Activated naive CD8-positive, alpha-beta T cell (primary cell): ENCODE data around the gene PAEP.
"Not testable (repeated sequence)": the region's sequence is repeated elsewhere in the genome, so short reads cannot be mapped to it uniquely, and the experiment has no call there.

ENCODE experiments used
- H3K27ac Mint-ChIP-seq: one replicate; pipeline ENCODE4 v1.8.0; 2021; ENCODE audit warnings: mixed read lengths
- H3K27me3 Mint-ChIP-seq: one replicate; pipeline ENCODE4 v1.8.0; 2021; ENCODE audit warnings: mixed read lengths
- H3K36me3 Mint-ChIP-seq: one replicate; pipeline ENCODE4 v1.8.0; 2021; ENCODE audit warnings: mixed read lengths
- H3K4me1 Mint-ChIP-seq: one replicate; pipeline ENCODE4 v1.8.0; 2021; ENCODE audit warnings: low read depth, mixed read lengths
- H3K4me3 Mint-ChIP-seq: one replicate; pipeline ENCODE4 v1.8.0; 2021; ENCODE audit warnings: mild to moderate bottlenecking, mixed read lengths
- H3K9me3 Mint-ChIP-seq: one replicate; pipeline ENCODE4 v1.8.0; 2021; ENCODE audit warnings: low read depth, mixed read lengths

The PAEP gene

DNA sequence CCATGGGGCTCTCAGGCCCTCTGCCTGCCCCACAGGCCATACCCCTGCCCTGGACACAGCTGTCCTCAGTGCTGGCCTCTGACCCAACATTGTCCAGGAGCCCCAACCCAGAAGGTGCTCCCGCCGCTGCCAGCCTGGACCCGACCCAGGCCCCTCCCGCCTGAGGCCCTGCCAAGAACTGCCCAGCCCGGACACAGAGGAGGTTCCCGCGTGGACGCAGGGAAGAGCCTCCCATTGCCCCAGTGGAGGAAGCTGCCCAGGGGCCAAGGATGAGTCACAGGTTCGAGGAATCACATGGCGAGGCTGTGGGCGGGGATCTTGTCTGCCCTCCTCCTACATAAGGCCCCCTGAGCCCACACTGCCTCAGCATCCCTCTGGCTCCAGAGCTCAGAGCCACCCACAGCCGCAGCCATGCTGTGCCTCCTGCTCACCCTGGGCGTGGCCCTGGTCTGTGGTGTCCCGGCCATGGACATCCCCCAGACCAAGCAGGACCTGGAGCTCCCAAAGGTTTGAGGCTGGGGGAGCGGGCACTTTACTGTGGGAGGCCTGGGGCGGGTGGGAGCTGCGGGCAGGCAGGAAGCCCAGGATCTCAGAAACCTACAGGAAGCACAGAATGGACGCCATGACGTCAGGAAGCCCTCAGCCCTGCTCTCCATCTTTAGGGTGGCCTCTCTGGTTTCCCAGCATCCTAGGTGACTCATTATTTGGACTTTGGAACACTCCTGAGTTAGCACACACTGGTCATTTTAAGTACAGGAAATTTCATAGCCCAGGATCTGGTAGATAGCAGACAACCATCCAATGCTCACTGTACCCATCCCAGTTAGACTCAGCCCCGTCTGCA lies at the start of gene PAEP:
PAEP (plus strand) TSS at position 366 of the 844 bp plus-strand sequence.
- H3K27ac Mint-ChIP-seq: no peak within 1 kb of the TSS
- H3K9me3 Mint-ChIP-seq: no peaks in the 10 kb centered on the region
- peaks cover 12% of the 10 kb centered on the region for H3K27me3 Mint-ChIP-seq
- no peaks in the 10 kb centered on the region for H3K36me3 Mint-ChIP-seq
- H3K4me1 Mint-ChIP-seq: no peaks in the 10 kb centered on the region
- H3K4me3 Mint-ChIP-seq: no peak within 1 kb of the TSS

DNA sequence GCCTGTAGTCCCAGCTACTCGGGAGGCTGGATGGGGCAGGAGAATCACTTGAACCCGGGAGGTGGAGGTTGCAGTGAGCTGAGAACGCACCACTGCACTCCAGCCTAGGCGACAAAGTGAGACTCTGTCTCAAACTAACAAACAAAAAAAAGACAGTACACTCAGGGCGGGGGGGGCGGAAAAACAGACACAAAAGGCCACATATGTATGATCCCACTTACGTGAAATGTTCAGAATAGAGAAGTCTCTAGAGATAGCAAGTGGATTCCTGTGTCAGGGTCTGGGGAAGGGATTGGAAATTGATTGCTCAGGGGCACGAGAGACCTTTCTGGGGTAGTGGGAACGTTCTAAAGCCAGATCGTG lies 49.3 kb upstream of the PAEP start:
- peaks cover 6% of the 10 kb centered on the region for H3K36me3 Mint-ChIP-seq
- peaks cover 10% of the 10 kb centered on the region for H3K9me3 Mint-ChIP-seq
- no peak overlapping the region for H3K4me3 Mint-ChIP-seq
- H3K27ac Mint-ChIP-seq: no peak overlapping the region
- no peaks in the 10 kb centered on the region for H3K4me1 Mint-ChIP-seq
- no peaks in the 10 kb centered on the region for H3K27me3 Mint-ChIP-seq

DNA sequence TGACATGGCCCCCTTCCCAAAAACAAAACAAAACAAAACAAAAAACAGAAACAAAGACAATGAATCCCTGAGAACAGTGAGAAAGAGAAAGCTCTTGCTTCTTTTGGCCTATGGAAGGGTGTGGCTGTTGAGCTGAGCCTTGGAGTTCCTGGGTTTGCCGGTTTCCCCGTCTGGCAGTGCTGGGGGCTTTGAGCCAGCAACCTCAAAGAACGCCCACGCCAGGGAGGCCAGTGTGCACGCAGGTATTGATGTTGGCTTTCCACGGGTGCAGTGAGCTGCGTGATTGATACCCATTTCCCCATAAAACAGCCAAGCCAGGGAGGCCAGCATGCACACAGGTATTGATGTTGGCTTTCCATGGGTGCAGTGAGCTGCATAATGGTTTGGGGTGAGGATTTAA lies 48.7 kb upstream of the PAEP start:
- no peaks in the 10 kb centered on the region for H3K27me3 Mint-ChIP-seq
- H3K36me3 Mint-ChIP-seq: peaks cover 6% of the 10 kb centered on the region
- no peaks in the 10 kb centered on the region for H3K4me1 Mint-ChIP-seq
- peaks cover 10% of the 10 kb centered on the region for H3K9me3 Mint-ChIP-seq
- no peak overlapping the region for H3K4me3 Mint-ChIP-seq
- H3K27ac Mint-ChIP-seq: no peak overlapping the region

DNA sequence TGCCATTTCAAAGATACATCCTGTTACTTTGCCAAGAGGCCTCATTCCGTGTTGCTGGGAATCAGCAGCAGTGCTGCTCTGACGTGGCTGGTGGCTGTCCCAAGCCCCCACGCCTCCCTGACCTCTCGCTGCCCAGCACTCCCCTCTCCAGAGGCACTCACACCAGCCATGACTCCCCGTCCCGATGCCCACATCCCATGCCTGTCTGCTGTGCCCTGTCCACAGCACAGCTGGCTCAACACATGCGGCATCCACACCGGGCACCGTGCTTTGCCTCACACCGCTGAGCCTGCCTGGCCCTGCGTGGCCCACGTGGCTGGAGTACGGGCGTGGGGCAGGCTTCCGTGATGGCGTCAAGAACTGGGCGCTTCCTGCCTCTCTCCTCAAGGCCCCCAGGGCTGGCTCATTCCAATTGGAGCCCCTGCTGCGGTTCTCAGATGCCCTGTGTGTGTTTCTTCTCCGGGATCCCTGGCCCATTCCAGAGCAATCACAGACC lies 48.2 kb upstream of the PAEP start:
- Mint-ChIP-seq H3K27ac (no peak overlapping the region), H3K4me3 (no peak overlapping the region), H3K27me3 (no peaks in the 10 kb centered on the region), H3K36me3 (peaks cover 6% of the 10 kb centered on the region), H3K4me1 (no peaks in the 10 kb centered on the region), H3K9me3 (peaks cover 10% of the 10 kb centered on the region)

DNA sequence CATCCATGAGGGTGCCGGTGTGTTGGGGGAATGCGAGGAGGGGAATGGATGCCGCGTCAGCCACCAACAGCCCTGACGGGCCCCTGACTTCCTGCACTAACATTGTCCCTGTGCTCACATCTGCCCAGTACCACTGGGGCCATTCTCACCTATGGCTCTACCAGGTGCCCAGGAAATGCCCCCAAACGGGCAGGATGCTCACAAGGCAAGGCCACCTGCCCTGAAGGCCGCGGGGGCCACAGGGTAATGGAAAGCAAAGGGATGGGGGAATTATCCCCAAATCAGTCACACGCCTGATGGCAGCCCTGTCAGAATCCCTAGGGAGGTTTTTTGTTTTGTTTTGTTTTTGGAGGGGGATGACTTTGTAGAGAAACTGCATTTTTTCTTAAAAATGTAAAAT lies 47.6 kb upstream of the PAEP start:
- H3K27me3 Mint-ChIP-seq, H3K27ac Mint-ChIP-seq, H3K9me3 Mint-ChIP-seq, H3K4me1 Mint-ChIP-seq, H3K4me3 Mint-ChIP-seq, H3K36me3 Mint-ChIP-seq: not testable (repeated sequence)

DNA sequence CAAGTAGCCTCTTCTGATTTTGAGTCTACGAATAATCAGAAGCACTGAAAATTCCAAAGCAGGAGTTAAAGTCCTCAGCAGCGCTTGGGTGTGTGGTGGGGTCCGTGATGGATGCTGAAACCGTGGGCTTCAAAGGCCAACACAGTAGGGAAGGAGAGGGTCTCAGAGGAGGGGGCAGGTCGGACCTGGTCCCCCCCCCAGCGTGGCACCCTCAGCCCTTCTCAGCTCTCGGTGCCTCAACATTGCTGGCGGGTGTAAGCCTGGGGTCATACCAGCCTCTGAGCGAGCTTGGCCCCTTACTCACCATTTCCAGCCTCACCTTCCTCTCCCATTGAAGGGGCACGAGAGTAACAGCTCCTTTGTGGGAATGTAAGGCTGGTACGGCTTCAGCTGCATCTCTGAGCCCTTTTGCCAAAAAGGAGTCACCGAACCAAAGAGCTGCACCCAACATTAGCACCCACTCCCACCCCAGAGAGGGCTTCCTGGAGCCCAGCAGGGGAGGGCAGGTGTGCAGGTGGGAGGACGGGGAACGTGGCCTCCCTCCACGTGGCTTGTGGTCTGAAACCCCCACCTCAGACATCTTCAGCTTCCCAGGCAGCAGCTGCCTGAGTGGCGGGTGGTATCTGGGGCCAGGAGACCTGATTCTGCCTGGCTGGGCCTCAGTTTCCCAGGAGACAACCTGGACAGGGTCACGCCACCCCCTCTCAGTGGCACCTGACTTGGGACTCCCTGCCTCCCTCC lies 47.0 kb upstream of the PAEP start:
- Mint-ChIP-seq H3K36me3 (peaks cover 1% of the 10 kb centered on the region), H3K4me3 (no peak overlapping the region), H3K27me3 (no peaks in the 10 kb centered on the region), H3K27ac (no peak overlapping the region), H3K4me1 (no peaks in the 10 kb centered on the region), H3K9me3 (peaks cover 1% of the 10 kb centered on the region)

DNA sequence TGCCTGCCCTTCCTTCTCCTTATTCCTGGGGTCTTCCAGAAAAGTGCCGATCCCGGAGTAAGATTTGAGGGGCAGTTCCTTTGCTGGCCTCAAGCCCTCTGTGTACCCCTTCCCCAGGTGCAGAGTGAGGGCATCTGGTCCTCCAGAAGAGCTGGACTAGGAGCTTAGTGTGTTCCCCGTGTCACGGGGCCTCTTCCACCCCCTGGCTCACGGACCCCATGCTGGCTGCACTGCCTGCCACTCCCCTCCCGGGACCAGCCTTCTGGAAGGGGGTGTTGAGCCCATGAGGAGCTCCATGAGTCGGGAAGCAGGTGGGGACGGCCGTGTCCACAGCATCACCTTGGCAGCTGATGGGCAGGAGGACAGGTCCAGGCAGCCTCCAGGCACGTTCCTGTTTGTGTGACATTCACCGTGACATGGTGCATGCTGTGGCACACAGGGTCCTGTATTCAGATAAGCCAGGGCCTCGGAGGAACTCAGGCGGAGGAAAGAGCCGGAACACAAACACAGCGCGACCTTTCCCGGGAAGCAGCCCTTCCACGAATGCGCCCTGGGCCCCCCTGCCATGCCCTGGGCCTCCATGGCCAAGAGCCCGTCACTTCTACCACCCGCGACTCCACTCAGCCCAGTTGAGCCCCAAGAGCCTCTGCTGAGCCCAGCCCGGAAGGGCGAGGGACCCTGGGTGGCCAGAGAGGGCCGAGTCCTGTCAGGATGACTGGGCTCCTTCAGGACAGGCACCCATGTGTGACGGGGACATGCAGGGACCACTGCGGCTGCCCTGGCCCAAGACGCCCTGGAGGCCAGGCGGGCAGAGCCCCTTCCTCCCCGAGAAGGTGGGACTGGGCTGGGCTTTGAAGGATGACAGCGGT lies 46.2 kb upstream of the PAEP start:
- Mint-ChIP-seq H3K4me3 (no peak overlapping the region), H3K36me3 (no peaks in the 10 kb centered on the region), H3K27me3 (no peaks in the 10 kb centered on the region), H3K27ac (no peak overlapping the region), H3K4me1 (no peaks in the 10 kb centered on the region), H3K9me3 (no peaks in the 10 kb centered on the region)

DNA sequence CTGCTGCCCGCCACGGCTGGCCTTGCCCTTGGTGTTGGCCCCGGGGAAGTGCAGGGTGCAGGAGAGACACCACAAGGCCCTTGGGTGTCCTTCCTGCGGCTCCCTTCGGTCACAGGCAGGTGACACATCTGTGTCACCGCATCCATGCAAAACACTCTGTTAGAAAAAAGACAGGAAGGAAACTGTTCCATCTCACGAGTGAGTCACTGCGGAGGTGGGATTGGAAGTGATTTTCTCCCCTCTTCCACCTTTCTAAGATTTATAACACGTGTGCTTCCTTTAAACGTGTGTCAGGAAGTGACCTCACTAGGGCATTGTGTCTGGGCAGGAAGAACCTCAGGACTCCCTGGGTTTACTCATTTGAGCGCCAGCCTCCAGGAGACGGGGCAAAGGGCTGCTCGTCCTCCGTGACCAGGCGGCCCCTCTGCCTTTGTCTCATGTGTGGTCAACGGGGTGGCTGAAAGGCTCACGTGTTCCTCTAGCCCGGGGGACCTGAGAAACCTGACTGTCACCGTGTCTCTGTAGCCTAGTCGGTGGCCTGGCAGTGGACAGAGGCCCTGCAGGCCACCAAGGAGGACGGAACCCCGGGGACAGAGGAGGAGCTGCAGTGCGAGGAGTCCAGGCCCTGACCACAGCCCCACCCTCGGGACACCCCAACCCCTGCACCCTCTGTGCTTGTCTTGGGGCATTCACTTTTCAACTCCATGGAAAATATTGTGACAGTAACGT lies 45.3 kb upstream of the PAEP start:
- Mint-ChIP-seq H3K9me3 (no peaks in the 10 kb centered on the region), H3K4me3 (no peak overlapping the region), H3K36me3 (no peaks in the 10 kb centered on the region), H3K27ac (no peak overlapping the region), H3K27me3 (no peaks in the 10 kb centered on the region), H3K4me1 (no peaks in the 10 kb centered on the region)

DNA sequence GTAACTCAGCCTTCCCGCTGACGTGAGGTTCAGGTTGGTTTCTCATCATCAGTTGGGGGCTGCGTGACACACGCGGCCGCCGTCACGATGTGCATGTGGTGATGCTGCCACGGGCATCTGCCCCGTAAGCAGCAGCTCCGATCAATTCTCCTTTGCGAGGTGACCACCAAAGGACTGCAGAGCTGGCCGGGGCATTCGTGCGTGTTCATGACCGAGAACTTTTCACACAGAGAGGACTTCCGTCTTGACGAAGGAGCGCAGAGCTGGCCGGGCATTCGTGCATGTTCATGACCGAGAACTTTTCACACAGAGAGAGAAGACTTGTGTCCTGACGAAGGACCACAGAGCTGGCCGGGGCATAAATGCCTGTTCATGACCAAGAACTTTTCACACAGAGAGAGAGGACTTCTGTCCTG lies 44.1 kb upstream of the PAEP start:
- no peak overlapping the region for H3K27ac Mint-ChIP-seq
- no peaks in the 10 kb centered on the region for H3K4me1 Mint-ChIP-seq
- no peak overlapping the region for H3K4me3 Mint-ChIP-seq
- H3K36me3 Mint-ChIP-seq: no peaks in the 10 kb centered on the region
- no peaks in the 10 kb centered on the region for H3K27me3 Mint-ChIP-seq
- no peaks in the 10 kb centered on the region for H3K9me3 Mint-ChIP-seq

DNA sequence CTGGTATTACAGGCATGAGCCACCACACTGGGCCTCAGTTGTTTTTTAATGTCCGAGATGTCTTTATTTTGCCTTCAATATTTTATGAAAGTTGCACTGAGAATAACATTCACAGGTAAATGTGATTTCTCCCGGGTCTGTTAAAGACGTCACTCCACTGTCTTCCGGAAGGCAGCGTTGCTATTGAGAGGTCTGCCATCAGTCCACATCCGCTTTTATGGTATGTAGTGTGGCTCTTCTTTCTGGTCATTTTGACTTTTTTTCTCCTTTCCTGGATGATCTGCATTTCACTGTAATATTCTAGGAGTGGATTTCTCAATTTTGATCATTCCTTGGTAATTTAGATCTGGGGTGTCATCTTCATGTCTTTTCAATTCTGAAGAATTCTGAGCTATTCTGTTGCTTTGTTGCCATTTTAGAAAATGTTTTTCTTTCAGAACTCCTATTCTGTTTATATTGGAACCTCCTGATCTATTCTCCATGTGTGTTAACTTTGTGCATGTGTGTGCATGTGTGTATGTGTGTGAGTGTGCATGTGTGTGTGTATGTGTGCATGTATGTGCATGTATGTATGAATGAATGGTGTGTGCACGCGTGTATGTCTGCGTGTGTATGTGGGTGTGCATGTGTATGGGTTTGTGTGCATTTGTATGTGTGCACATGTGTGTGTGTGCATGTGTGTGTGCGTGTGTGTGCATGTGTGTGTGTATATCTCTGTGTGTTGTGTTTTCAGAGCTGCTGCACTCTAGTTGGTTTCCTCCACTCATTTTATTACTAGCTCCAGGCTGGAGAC lies 42.2 kb upstream of the PAEP start:
- H3K4me1 Mint-ChIP-seq: no peaks in the 10 kb centered on the region
- no peak overlapping the region for H3K27ac Mint-ChIP-seq
- no peaks in the 10 kb centered on the region for H3K9me3 Mint-ChIP-seq
- H3K27me3 Mint-ChIP-seq: no peaks in the 10 kb centered on the region
- H3K4me3 Mint-ChIP-seq: no peak overlapping the region
- H3K36me3 Mint-ChIP-seq: no peaks in the 10 kb centered on the region

DNA sequence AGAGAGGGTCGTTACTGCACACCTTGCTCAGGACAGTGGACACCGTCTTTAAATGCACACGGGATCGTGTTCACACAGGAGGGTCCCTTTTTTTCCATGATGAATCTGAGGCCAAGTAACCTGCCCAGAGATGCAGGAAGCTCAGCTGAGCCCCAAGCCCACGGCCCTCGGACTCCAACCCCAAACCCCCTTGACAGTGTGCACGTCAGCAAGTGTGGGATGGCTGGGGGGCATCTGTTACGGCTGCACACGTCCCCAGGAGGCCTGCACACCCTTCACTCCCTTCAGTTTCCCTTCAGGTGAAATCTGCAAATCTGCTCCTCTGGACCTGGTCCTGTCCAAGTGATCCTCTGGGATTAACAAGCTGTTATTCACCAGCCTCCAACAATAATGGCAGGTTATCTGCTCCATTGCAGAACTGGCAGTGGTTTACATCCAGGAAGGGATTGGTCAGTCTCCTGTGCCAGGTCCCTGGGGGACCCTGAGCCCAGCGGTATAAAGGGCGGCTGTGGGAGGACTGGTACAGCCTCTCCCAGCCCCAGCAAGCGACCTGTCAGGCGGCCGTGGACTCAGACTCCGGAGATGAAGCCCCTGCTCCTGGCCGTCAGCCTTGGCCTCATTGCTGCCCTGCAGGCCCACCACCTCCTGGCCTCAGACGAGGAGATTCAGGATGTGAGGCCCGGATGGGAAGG lies 40.5 kb upstream of the PAEP start, which contains the start of gene LCN1:
LCN1 (plus strand) TSS at position 525 of the 692 bp plus-strand sequence; CDS start at position 583, 58 bp downstream.
- Mint-ChIP-seq H3K36me3 (no peaks in the 10 kb centered on the region), H3K4me3 (no peak within 1 kb of the TSS), H3K27me3 (no peaks in the 10 kb centered on the region), H3K9me3 (no peaks in the 10 kb centered on the region), H3K4me1 (no peaks in the 10 kb centered on the region), H3K27ac (no peak within 1 kb of the TSS)

DNA sequence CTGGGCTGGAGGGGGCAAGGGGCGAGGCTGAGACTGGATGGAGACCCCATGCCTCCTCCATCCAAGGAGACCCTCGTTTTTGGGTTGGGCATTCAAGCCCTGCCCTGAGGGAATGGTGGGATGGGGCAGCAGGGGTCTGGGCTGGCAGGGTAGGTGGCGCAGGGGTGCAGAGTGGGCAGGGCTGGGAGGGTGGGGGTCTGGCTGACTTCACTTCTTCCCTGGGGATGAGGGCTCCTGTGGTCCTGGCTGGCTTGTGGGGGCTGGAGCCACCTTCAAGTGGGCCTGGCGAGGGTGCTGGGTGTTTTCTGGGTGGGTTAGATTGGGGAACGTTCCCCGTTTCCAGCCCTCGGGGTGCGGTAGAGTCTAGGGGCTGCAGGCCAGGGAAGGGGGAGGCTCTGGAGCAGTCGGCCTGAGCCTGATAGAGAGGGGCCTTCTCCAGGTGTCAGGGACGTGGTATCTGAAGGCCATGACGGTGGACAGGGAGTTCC lies 39.9 kb upstream of the PAEP start:
- Mint-ChIP-seq H3K4me1 (no peaks in the 10 kb centered on the region), H3K27me3 (no peaks in the 10 kb centered on the region), H3K36me3 (no peaks in the 10 kb centered on the region), H3K27ac (no peak overlapping the region), H3K9me3 (no peaks in the 10 kb centered on the region), H3K4me3 (no peak overlapping the region)
